ENCODE measurements around the gene MSI2.

DNA sequence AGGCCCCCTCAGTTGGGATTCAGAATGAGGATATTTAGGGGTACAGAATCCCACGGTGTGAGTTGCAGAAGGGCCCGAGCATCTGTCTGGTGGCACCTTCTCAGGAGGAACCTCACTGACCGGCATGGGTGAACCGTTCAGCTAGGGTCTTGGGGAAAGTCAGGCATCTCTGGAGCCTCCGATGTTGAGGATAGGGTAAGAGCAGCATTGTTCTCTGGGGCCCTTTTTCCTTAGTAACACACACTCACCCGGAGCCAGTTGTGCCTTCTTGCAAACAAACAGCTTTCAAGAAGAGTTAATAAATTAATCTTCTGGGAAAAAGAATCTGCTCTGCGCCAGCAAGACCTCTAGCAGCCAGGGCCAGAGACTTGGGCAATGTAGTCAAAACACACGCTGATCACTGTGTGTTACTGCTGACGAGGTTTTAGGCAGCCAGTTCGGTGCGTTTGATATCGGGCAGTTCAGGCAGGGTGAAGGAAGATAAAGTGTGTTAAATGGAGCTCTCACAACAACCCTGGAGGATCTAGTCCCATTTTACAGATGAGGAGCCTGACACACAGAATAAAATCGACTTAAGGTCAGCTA is 48.9 kb downstream of the MSI2 start:
- TF ChIP-seq POLR2AphosphoS5 (IDR thresholded peaks at IDR 0.05; ENCODE audit: low read depth, low read length), result no peak
- no peak for TF ChIP-seq POLR2A (IDR thresholded peaks at IDR 0.05; ENCODE audit: low read depth, low read length)
